Myocyte (in vitro differentiated cells): ENCODE results near the gene PLEKHO2. TPM values are rescaled to one million over a fixed set of nuclear protein-coding genes. Genes with fewer than 3 reads are reported as not detected.

Experiments used
- DNase-seq: peaks from one replicate; pipeline ENCODE4 v3.0.0-alpha.2; 2012; ENCODE audit warnings: low read depth
- total RNA-seq: library from RNA; depleted of rRNA; stranded (reverse); fragments of >200 nt; gene quantifications from 2 replicates; pipeline ENCODE4 v1.2.3, GENCODE V29; 2014

PLEKHO2 gene
- total RNA-seq, 1 donor from 2014 or later = 21.6 TPM

GRCh38 chr15:64891561-64891960 is 49.8 kb downstream of the PLEKHO2 start:
- DNase-seq = no peak

GRCh38 chr15:64892847-64893403 is 51.2 kb downstream of the PLEKHO2 start:
- no peak for DNase-seq

- peak; percentile 97 for DNase-seq
These were observed 52.0 kb downstream of the PLEKHO2 start for GRCh38 chr15:64893481-64894394.

- DNase-seq = no peak
These were observed 52.8 kb downstream of the PLEKHO2 start for GRCh38 chr15:64894395-64895056.

- no peak for DNase-seq
These were observed 53.8 kb downstream of the PLEKHO2 start for GRCh38 chr15:64895285-64896065.

- no peak for DNase-seq
These were observed 54.8 kb downstream of the PLEKHO2 start for GRCh38 chr15:64896371-64897069.

GRCh38 chr15:64897345-64897985 is 55.8 kb downstream of the PLEKHO2 start:
- DNase-seq = peak; percentile 89

- DNase-seq = no peak
These were observed 56.7 kb downstream of the PLEKHO2 start for GRCh38 chr15:64898406-64898805.

GRCh38 chr15:64901141-64901540 is 59.4 kb downstream of the PLEKHO2 start:
- DNase-seq = no peak

- DNase-seq = no peak
These were observed 60.2 kb downstream of the PLEKHO2 start for GRCh38 chr15:64901914-64902313.

- no peak for DNase-seq
These were observed 61.1 kb downstream of the PLEKHO2 start for GRCh38 chr15:64902863-64903262.

- DNase-seq = no peak
These were observed 61.7 kb downstream of the PLEKHO2 start for GRCh38 chr15:64903326-64903950.

GRCh38 chr15:64904189-64904588 is 62.5 kb downstream of the PLEKHO2 start:
- DNase-seq = no peak

- DNase-seq = no peak
These were observed 63.6 kb downstream of the PLEKHO2 start for GRCh38 chr15:64905119-64905831.

GRCh38 chr15:64905941-64906340 is 64.2 kb downstream of the PLEKHO2 start:
- no peak for DNase-seq

- DNase-seq = no peak
These were observed 64.7 kb downstream of the PLEKHO2 start for GRCh38 chr15:64906402-64906801.

- DNase-seq = no peak
These were observed 66.3 kb downstream of the PLEKHO2 start for GRCh38 chr15:64907991-64908390.

GRCh38 chr15:64909546-64909945 is 67.8 kb downstream of the PLEKHO2 start:
- peak; percentile 88 for DNase-seq
